ENCODE measurements around the gene TTLL5.

DNA sequence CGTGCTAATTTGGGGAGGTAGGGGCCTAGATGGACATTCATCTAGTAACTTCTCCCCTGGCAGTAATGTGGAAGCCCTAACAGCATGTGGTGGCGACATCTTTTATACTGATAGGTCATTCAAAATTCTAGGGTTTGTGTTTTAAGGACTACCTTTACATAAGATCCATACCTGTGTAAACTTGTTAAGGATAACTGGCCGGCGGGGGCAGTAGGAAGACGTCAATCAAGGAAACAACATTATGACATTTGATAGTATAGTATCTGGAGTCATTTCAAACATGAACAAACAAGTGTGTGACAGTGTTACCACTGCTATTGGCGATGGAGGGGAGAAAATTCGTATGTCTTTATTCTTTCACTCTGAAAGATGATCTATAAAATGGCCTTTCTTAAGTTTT, 120.0 kb downstream of the TTLL5 start:
- TF ChIP-seq, protein P1, sequence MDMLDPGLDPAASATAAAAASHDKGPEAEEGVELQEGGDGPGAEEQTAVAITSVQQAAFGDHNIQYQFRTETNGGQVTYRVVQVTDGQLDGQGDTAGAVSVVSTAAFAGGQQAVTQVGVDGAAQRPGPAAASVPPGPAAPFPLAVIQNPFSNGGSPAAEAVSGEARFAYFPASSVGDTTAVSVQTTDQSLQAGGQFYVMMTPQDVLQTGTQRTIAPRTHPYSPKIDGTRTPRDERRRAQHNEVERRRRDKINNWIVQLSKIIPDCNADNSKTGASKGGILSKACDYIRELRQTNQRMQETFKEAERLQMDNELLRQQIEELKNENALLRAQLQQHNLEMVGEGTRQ (IDR thresholded peaks at IDR 0.05; ENCODE audit: borderline replicate concordance, low read depth, low read length) = no peak
- TF ChIP-seq TEAD4 (IDR thresholded peaks at IDR 0.05; ENCODE audit: borderline replicate concordance, insufficient read depth) (no peak), YY1 (IDR thresholded peaks at IDR 0.05; ENCODE audit: low read depth) (no peak)
- TF ChIP-seq, protein P2, sequence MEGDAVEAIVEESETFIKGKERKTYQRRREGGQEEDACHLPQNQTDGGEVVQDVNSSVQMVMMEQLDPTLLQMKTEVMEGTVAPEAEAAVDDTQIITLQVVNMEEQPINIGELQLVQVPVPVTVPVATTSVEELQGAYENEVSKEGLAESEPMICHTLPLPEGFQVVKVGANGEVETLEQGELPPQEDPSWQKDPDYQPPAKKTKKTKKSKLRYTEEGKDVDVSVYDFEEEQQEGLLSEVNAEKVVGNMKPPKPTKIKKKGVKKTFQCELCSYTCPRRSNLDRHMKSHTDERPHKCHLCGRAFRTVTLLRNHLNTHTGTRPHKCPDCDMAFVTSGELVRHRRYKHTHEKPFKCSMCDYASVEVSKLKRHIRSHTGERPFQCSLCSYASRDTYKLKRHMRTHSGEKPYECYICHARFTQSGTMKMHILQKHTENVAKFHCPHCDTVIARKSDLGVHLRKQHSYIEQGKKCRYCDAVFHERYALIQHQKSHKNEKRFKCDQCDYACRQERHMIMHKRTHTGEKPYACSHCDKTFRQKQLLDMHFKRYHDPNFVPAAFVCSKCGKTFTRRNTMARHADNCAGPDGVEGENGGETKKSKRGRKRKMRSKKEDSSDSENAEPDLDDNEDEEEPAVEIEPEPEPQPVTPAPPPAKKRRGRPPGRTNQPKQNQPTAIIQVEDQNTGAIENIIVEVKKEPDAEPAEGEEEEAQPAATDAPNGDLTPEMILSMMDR (IDR thresholded peaks at IDR 0.05) = no peak

Measured in SK-N-SH (cell line).